OCI-LY3 (cell line): Measurements from ENCODE around the gene FHOD3.

ENCODE experiments used
- EZH2phosphoT487 ChIP-seq: fragments of 200-600 bp; shearing (Covaris generic); IDR thresholded peaks from 2 replicates; pipeline ENCODE4 v1.6.1; 2018; ENCODE audit warnings: antibody characterized with exemption, mixed run types, low read depth
- TF ChIP-seq, protein P1 (sequence below): fragments of 200-600, 300-600 bp; sonication (generic); IDR thresholded peaks from 2 replicates; pipeline ENCODE4 v1.5.1; 2014; ENCODE audit warnings: antibody characterized with exemption, low read length, low read depth

DNA sequence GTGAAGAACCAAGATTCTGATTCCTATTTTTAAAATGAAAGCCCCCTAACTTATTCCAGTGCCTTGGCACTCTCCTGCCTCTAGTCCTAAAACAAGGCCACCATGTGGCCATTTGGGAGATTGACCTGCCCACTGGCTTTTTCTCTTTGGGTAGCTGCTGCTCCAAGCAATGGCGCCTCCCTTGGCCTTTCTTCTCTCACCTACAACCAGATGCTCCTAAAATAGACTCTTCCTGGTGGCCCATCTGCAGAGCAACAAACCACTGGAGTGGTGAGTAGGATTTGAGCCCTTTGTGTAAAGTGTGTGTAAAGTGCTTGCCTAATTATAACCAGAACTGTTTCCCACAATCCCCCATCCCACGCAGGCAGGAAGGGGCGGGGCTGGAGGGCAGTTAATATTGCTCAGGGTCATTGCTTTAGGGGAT, 114.2 kb downstream of the FHOD3 start:
- TF ChIP-seq, protein P1, sequence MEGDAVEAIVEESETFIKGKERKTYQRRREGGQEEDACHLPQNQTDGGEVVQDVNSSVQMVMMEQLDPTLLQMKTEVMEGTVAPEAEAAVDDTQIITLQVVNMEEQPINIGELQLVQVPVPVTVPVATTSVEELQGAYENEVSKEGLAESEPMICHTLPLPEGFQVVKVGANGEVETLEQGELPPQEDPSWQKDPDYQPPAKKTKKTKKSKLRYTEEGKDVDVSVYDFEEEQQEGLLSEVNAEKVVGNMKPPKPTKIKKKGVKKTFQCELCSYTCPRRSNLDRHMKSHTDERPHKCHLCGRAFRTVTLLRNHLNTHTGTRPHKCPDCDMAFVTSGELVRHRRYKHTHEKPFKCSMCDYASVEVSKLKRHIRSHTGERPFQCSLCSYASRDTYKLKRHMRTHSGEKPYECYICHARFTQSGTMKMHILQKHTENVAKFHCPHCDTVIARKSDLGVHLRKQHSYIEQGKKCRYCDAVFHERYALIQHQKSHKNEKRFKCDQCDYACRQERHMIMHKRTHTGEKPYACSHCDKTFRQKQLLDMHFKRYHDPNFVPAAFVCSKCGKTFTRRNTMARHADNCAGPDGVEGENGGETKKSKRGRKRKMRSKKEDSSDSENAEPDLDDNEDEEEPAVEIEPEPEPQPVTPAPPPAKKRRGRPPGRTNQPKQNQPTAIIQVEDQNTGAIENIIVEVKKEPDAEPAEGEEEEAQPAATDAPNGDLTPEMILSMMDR: peak; percentile 26
- TF ChIP-seq EZH2phosphoT487: no peak
